GM19463 (cell line): ENCODE measurements around the gene INPP5E.

Source experiments
- ATAC-seq: cut with Tn5 transposase; IDR thresholded peaks from one replicate; pipeline ENCODE4 v1.9.1; 2021; ENCODE audit warnings: mild to moderate bottlenecking, moderate library complexity; ENCODE audit not compliant: unreplicated experiment

Gene INPP5E

DNA sequence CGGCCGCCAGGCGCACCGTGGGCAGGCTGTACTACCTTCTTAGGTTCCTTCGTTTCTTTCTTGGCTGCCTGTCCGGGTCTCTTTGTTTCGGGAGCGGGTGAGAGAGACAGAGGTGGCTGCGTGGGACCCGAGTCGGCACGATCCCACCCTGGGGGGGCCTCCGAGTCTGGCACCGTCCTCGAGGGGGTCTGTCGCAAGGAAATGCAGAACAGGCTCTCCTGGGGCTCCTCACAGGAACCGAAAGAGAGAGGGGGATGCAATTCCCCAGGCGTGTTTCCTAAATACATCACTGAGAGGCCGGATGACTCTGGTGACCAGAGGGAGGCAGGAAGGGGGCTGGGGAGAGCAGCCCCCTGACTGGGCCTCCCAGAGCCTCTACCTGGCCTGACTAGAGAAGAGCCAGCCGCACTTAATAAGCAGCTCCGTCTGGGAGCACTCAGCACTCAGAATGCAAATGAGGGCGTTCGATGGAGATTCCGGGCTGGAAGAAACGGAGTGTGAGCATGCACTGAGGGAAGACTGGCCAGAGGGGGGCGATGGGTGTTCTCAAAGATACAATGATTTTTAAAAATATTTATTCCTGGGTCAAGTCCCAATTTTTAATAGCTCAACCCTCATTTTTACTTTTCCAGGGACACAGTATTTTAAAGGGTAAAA lies 11.7 kb upstream of the INPP5E start:
- no peak for ATAC-seq

DNA sequence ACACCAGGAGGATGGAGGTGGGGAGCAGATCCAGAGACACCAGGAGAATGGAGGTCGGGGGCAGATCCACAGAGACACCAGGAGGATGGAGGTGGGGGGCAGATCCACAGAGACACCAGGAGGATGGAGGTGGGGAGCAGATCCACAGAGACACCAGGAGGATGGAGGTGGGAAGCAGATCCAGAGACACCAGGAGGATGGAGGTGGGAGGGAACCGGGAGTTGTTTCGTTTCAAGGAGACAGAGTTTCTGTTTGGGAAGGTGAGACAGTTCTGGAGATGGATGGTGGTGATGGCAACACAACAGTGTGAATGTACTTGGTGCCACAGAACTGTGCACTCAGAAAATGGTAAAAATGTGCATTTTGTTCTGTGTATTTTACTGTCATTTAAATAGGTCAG lies 9.0 kb upstream of the INPP5E start:
- ATAC-seq = no peak

DNA sequence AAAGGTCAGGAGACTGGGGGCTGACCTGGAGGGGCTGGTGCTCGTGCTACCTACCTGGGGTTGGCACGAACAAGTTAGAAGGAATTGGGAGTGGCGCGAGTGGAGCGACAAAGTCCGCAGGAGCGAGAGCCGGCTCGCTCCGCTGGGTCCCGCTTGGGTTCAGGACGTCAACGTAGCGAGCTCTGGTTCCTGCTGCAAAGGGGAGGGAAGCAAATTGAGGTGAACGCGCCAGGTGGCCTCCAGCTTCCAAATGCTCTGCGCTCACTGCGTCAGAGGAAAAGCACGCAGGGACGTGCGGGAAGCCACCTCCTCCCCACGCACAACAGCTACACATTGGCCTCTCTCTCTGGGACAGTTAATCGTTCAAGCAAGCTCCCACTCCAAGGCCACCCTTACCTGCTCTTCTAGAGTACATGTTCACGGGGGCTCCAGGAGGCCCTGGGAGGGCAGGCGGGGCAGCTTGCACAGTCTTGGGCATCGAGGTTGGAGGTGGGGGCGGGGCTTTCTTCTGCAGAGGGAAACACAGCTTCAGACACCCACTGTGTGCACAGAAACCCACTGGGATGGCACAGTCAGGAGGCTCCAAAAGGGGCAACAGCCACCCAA lies 7.6 kb upstream of the INPP5E start:
- ATAC-seq = no peak

DNA sequence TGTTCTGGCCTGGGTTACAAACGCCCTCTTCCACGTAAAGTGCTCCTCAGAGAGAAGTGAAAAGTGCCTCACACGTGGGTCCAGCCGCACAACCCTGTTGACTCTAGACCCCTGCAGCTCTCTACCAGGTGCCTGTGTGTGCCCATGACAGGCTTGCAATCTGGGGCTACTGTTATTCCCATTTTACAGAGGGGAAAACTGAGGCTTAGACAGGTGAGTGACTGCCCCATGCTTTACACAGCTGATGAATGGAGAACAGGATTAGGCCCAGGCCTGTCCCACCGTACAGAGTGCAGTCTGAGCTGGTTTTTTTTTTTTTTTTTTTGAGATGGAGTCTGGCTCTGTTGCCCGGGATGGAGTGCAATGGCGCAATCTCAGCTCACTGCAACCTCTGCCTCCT lies 6.2 kb upstream of the INPP5E start:
- ATAC-seq = no peak

DNA sequence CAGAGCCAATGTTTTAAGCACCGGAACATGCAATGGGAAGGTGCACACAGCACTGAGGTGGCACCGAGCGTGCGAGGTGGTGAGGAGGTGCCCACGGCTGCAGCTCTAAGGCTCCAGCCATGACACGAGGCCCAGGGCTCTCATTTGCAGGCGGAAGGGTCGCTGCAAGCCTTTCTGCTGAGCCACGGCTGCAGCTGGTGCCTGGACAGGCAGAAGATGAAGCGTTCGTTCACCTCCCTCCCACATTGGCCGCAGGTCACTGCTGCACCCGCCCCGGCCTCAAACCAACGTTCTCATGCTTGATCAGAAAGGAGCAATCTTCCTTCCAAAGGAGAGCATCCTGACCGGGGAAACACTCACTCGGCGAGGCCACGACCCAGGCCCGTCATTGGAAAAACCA lies 4.5 kb upstream of the INPP5E start:
- no peak for ATAC-seq

DNA sequence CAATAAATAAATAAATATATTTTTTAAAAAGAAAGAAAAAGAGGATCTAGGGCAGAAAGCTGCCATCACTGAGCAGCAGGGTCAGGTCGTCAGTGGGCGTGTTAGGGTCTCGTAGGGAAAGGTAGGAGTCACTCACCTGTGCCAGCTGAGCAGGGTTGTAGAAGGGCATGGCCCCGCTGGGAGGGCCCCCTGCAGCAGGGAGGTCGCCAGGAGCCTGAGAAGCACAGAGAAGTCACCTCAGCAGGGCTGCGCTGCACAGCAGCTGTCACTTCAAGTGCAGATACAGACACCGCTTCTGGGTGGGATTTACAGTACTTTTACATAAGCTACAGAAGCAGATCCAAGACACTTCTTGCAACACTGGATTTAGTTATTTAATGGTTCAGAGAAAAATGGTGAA lies 4.0 kb upstream of the INPP5E start:
- no peak for ATAC-seq

DNA sequence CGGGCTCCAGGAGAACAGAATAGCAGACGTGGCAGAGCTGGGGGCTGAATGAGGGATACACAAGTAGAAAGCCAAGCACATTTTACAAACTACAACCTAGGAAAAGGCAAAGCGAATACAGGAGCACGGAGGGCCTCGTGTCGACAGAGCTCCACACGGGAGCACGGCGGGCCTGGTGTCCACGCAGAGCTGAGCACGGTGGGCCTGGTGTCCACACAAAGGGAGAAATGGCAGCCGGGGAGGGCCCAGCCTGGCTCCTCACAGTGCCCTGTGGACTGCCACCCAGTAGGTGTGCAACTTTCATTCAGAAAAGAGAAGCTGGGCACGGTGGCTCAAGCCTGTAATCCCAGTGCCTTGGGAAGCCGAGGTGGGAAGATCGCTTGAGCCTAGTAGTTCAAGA lies 3.4 kb upstream of the INPP5E start:
- ATAC-seq = no peak

DNA sequence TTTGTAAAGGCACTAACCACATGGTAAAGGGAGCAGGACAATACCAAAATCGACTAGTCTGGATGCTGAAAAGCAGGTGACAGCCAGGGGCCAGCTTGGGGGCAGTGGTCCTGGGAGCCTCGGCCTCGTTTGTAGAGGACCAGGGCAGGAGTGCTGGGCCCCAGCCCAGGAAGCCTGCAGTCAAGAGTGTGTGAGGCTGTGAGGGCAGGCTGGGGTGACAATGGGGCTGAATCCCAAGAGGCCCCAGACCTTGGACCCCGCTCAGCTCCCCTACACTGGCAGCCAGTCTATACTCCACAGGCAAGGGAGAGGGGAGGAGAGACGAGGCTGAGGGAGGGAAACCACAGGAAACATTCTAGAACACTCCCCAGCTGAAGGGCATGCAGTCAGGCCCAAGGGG lies 2.6 kb upstream of the INPP5E start:
- ATAC-seq = no peak

DNA sequence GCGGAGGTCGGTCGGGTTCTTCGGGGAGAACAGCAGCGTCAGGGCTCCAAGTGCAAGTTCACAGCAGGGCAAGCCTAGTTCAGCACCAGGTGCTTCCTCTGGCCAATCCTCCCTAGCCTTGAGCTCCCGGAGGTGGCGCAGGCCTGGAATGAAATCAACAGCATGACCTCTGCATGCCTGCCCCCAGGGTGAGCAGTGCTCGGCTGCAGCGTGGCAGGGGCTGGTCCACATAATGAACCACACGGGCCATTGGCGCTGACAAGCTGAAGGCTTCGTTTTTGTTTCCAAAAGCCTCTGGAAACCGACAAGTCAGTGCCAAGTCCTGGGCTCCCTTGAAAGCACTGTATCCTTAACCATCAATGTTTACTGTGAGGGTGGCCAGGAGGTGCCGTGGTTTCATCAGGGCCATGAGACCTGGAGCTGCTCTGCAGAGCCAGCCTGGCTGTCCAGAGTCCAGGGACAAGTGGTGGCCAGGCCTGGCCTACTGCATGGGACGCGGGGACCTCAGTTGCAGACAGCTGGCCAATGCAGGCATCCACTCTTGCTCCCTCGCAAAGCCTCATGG lies 2.1 kb upstream of the INPP5E start:
- ATAC-seq = no peak

DNA sequence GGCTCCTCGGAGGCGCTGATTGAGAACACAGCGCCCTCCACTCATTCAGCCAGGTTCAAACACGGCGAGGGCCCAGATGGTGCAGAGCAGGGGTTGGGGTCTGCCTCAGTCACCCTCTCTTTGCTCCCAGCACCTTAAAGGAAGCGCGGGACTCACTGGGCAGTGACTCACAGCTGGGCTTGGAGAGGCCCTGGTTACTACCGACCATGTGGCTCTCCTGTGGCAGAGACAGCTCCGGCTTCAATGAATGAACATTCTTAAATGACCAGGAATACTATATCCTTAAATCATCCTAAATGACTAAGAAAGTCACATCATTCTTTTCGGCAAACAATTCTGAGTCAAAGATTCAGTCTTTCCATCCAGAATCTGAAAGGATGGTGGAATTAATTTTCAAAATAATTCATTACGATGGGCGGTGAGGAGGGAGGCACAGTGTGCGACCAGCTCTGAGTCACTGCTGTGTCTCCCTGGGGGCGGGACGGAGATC lies 1.6 kb upstream of the INPP5E start:
- no peak for ATAC-seq

DNA sequence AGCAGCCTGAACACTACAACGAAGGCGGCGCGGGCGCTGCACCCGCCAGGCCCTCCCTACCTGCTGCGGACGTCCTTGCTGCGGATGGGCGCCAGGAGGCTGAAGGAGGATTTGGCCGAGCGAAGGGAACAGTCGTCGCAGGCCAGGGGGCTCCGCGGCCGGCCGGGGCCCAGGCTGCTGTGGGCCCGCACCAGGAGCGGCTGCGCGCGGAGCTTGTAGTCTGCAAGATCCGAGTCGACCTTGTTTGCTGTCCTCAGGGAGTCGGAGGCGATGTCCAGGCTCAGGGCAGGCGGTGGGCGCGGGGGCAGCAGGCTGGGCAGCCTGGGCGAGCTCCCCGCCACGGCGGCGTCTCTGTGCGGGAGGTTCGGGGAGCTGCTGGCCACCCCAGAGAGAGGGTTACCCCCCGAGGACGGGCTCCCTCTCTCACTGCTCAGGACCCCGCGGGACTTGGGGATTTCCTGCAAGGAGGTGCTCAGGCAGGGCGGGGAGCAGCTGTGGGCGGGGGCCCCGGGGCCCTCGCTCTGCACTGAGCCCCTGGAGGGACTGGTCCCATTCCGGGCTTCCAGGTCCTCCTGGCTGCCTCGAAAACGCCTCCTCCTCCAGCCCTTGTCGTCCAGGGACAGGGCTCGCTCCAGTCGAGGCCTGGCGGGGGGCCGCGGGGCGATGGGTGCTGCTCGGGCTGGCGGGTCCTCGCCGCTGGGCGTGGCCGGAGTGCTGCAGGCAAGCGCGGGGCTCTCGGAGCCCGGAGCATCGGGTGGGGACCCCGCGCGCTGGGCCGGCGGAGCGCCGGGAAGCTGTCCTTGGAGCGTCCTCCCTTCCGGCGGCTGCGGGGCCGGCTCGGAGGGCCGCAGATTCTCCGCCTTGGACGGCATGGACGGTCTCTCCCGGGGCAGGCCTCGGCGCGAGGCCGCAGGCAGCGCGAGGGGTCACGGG lies 831 bp downstream of the INPP5E start:
- peak; percentile 56 for ATAC-seq

DNA sequence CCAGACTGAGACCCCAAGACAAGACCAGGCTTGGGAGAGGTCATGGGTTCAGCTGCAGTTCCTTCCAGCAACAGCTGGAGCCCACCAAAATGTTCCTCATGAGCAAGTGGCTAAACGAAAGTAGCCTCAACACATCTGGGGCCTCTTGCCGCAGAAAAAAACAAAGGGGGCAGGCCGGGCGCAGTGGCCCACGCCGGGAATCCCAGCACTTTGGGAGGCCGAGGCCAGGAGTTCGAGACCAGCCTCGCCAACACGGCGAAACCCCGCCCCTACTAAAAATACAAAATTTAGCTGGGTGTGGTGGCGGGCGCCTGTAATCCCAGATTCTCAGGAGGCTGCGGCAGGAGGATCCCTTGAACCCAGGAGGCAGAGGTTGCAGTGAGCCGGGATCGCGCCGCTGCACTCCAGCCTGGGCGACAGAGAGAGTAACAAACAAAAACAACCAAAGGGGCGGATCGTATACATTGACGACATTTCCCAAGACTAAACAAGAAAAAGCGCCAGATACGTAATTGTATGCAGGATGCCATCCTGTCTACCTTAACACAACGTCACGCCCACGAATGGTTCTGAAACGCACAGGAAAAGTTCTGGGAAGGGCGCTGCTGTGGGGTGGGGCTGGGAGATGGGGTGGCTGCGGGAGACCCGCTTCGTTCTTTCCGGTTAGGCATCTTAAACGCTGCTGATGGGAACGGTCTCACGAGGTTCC lies 1.7 kb downstream of the INPP5E start:
- ATAC-seq = no peak

DNA sequence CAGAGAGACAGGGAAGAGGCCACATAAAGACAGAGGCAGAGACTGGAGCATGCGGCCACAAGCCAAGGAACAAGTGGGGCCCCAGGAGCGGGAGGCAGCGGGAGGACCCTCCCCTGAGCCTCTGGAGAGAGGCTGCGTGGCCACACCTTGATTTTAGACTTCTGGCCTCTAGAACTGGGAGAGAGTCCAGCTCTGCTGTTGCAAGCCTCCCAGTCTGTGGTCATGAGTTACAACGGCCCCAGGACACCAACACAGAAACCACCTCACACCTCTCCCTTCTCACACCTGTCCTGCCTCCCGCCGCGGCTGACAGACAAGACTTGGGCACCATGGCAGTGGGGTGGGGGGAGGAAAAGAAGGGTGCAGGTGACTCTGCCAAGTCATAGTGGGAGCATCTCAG lies 2.2 kb downstream of the INPP5E start:
- ATAC-seq = no peak

DNA sequence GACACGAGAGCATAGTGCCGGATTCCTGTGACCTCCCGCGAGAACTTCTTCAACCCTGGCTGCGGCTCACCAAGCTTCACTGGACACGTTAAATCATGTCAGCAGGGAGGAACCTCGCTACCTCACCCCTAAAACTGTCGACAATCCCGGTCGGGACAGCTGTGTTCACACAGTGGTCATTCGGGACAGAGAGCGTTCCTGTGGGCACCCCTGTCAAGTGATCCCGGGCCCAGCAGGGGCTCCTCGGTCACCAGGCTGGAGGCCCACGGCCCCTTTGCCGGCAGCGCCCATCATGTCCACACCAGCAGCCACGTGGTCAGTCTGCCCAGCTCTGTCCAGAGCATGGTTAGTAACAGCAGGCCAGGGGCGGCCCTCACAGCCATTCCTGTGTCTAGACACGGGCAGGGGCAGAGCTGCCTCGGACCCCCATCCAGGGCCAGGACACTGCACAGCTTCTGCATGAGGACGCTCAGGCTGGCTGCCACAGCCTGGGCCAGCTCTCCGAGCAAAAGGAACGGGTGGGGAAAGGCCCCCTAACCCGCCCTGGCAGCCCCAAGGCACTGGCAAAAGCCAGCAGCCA lies 3.5 kb downstream of the INPP5E start:
- no peak for ATAC-seq

DNA sequence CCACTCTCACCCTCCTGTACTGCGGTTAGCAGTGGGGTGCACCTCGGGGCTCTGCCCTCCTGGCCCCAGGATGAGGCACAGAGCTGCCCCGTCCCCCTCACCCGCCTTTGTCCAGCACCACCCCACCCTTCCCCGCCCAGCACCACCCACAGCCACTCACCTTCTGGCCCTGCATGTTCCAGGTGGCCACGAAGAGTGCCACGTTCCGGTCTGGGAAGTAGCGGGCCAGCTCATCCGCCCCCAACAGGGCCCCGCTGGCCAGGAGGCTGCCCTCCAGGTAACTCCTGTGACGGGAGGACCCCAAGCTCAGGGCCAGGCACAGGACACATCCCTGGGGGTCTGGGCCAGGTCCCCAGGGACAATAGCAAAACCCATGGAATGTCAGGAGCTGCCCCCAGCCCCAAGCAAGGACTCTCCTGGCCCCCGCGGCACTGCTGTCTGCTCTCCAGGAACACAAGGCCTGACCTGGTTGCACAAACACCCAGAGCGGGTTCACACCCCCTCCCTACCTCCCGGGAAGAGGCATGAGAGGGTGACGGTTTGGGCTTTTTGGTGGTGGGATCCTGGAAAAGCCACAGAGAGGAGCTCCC lies 5.0 kb downstream of the INPP5E start:
- ATAC-seq = no peak

DNA sequence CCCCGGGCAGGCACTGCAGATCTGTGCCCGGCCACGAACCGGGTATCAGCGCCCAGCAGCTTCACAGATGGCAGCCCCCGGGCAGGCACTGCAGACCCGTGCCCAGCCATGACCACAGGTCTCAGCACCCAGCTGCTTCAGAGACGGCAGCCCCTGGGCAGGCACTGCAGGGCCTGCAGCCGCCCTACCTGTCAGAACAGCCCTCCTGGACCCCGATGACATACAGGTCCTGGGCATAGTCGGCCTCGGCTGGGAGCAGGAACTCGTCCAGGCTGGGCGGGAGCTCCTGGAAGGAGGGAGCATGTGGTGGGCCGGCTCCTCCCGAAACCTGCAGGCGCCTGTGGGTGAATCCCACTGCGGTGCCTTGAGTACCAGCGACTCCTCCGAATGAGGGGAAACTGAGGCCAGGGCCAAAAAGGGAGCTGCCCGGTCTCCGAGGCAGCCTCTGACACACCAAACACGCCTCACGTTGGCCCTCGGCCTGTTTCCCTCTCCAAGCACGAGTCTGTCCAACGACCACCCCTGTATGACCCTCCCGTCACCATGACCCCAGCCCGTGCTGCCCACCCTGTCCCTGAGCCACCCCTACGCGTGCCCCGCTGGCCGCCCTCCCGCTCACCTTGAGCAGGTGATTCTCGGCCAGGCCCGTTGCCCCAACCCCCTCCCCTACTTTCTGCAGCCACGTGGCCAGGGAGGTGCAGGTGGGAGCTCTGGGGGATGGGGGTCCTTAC lies 5.6 kb downstream of the INPP5E start:
- ATAC-seq = no peak

DNA sequence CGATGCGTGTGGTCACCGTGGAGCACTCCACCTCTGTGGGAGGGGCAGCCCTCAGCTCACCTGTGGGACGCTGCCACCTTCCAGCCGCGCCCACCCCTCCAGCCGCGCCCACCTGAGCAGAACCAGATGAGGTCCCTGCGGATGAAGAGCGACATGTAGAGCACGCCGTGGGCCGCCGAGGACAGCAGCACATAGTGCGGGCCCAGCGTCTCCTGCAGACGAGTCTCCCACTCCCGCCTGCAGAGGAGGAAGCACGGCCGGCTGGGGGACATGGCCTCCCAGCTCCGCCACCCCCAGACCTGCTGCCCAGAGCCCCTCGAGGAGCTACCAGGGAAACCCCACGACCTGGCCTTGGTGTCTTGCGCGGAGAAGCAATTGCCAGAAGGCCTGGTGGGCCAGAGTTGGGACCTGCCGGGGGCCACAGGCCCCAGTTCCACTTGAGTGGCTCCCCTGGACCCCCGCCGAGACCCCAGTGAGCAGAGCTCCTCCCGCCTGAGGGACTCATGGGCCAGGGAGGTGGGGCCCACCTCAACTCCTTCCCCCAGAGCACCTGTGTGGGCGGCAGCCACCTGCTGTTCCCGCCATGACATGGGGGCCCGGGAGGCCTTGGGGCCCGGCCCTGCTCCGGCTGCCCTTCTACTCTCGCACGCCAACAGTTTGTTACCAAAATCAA lies 6.5 kb downstream of the INPP5E start:
- ATAC-seq = no peak

DNA sequence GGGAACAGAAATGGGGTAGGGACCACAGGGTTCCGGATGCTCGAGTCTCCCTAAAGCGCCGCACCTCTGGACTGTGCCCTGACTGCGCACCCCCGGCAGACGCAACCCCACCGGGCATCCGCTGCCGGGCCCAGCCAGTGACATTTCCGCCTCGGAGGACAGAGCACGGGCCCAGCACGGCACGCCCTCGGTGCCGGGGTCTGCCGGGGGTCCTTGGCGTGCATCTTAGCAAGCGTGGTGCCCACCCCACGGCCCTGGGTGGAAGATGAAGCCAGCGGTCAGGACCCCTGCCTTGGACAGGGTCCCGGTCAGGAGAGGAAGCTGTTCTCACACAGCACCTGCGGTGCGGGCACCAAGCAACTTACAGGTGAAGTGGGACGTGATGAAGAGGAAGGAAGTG lies 7.1 kb downstream of the INPP5E start:
- ATAC-seq = no peak

DNA sequence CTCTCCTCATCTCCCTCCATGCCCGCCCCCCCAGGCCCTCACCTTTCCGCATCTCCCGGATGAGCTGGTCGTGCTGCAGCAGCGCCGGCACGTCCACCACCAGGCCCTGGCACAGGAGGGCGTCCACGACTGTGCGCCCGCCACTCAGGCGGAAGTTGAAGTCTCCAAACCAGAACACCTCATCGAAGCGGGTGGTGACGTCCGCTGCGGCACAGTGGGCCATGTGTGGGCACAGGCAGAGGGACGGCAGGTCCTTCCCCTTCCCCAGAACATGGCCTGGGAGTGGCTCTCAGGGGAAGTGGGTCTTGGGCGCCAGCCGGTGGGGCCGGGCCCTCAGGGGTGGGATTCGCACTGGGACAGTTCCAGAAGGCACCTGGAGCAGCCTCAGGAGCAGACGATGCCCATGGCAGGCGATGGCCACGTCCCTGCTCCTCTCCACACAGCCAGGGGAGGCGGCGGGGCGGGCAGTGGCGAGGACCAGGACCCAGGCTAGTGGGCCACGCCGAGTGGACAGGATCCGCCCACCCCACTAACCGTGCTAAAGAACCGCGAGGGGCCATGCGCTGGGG lies 7.8 kb downstream of the INPP5E start:
- ATAC-seq = no peak
